Stimulated activated naive CD8-positive, alpha-beta T cell treated with anti-CD3 and anti-CD28 coated beads, Interleukin-15, Interleukin-2, amounts not matched to agents 100 ng/mL and 50 ng/mL, for 24 hours (primary cell): ENCODE measurements around the gene EXOC4.

Experiments
- H3K27ac Mint-ChIP-seq: one replicate; pipeline ENCODE4 v1.8.0; 2021; ENCODE audit warnings: mild to moderate bottlenecking, mixed read lengths
- H3K27me3 Mint-ChIP-seq: one replicate; pipeline ENCODE4 v1.8.0; 2021; ENCODE audit warnings: mixed read lengths
- H3K36me3 Mint-ChIP-seq: one replicate; pipeline ENCODE4 v1.8.0; 2021; ENCODE audit warnings: low read depth, mixed read lengths
- H3K4me1 Mint-ChIP-seq: one replicate; pipeline ENCODE4 v1.8.0; 2021; ENCODE audit warnings: low read depth, mixed read lengths
- H3K4me3 Mint-ChIP-seq: one replicate; pipeline ENCODE4 v1.8.0; 2021; ENCODE audit warnings: mild to moderate bottlenecking, mixed read lengths
- H3K9me3 Mint-ChIP-seq: one replicate; pipeline ENCODE4 v1.8.0; 2021; ENCODE audit warnings: mixed read lengths

The EXOC4 gene

DNA sequence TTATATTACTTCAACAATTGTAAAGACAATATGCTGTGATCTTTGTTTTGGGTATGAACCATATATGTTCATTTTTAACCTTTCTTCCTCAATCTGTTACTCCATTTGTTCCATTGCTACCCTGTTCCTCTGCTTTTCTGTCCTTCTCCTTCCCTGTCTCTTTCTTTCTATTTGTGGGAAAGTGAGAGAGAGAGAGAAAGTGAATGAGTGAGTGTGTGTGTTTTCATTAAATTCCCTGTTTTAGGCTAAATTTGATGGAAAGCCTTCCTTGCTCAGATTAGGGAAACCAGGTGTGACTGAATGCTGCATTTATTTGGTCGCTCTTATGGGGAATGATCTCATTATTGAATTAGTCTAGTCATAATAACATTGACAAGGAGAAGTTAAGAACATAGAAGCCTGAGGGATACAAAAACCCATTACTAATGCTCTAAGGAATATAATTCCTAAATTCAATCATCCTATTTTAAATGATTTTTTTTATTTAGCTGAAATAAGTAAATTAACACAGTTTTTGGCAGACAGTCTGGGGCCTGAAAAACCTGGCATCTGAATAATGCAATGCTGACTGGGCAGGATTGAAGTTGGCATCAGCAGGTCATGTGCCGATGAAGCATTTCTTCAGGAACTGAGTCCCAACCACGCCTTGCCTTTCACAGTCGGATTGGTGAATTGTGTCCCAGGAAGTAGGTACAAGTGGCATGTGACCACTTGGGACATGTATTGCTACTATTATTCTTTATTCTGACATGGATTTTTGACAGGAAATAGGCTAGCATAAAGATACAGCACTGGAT is 756.6 kb downstream of the EXOC4 start:
- Mint-ChIP-seq H3K27me3 (no peaks in the 10 kb centered on the region), H3K27ac (no peak overlapping the region), H3K4me1 (no peaks in the 10 kb centered on the region), H3K9me3 (no peaks in the 10 kb centered on the region), H3K36me3 (peaks cover 35% of the 10 kb centered on the region), H3K4me3 (no peak overlapping the region)

DNA sequence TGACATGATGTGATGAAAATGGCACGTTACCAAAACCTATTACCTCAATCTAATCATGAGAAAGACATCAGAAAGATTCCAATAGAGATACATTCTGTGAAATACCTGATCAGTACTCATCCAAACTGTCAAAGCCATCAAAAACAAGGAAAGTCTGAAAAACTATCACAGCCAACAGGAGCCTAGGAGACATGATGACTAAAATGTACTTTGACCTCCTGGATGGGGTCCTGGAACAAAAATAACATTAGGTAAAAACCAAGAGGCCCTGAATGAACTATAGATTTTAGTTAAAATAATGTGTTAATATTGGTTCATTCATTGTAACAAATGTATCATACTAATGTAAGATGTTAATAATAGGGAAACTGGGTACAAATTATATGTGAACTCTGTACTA is 760.4 kb downstream of the EXOC4 start:
- H3K36me3 Mint-ChIP-seq: peaks cover 11% of the 10 kb centered on the region
- H3K4me1 Mint-ChIP-seq: no peaks in the 10 kb centered on the region
- H3K27ac Mint-ChIP-seq: no peak overlapping the region
- no peak overlapping the region for H3K4me3 Mint-ChIP-seq
- H3K27me3 Mint-ChIP-seq: no peaks in the 10 kb centered on the region
- H3K9me3 Mint-ChIP-seq: no peaks in the 10 kb centered on the region

DNA sequence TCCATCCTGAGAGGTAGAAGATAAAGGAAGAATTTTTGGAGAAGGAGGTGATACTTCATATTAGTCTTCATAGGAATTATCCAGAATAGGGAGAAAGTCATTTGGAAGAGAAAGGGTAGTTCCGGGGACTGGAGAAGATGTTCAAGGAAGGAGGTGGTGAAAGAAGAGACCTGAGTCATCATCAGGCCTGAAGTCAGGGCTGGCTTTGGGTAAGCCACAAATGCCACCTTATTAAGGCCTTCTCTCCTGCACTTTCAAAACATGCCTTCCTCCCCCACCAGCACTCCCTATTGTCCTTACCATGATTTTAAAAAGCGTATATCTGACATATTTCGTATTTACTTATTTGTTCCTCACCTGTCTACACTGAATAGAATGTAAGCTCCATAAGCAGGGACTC is 762.1 kb downstream of the EXOC4 start:
- Mint-ChIP-seq H3K4me1 (no peaks in the 10 kb centered on the region), H3K4me3 (no peak overlapping the region), H3K27ac (no peak overlapping the region), H3K9me3 (no peaks in the 10 kb centered on the region), H3K36me3 (no peaks in the 10 kb centered on the region), H3K27me3 (no peaks in the 10 kb centered on the region)

DNA sequence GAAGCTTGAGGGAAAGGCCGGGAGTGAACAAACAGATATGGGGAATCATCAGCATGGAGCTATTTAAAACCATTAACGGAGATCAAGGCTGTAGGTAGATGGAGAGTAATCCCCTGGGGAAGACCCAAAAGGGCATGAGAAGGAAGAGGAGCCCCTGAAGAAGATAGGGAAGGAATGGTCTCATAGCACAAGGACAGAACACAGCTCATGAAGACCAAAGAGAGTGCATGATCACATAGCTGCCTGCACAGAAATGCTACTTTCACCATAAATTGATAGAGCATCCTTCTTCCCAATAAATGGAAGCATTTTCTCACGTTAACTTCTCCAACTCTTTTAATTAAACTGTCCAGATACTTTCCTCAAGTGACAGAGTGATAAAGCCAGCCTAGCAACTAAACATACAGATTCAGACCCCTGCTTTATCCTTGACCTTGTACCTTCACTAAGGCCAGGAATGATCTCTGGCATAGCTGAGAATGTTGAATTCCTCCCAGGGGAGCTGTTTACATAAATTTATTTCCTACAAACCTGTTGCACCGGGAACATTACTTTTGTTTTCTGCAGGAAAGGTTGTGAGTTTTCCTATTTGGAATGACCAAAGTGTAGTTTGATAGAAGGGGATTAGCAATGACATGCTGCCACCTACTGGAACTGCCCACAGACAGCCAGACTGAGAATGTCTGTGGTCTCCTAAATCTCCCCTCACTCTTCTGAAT is 763.5 kb downstream of the EXOC4 start:
- Mint-ChIP-seq H3K27ac (no peak overlapping the region), H3K27me3 (no peaks in the 10 kb centered on the region), H3K36me3 (no peaks in the 10 kb centered on the region), H3K9me3 (no peaks in the 10 kb centered on the region), H3K4me3 (no peak overlapping the region), H3K4me1 (no peaks in the 10 kb centered on the region)

DNA sequence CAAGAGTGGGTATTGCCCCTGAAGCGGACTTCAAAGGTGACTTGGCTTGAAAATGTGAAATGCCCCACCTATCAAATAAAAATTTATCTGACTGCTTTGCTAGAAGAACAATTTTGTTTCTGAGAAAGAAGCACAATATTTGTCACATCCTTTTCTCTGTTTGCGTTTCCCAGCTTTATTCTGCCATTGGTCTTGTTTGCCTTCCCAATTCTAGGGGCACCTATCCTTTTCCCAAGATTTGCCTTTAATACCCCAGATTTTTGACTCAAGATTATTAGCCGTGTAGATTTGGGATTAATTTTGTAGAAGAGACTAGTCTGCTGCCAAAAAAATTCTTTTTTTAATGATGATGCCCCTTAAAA is 764.0 kb downstream of the EXOC4 start:
- H3K4me1 Mint-ChIP-seq: no peaks in the 10 kb centered on the region
- H3K9me3 Mint-ChIP-seq: no peaks in the 10 kb centered on the region
- no peaks in the 10 kb centered on the region for H3K36me3 Mint-ChIP-seq
- H3K27me3 Mint-ChIP-seq: no peaks in the 10 kb centered on the region
- H3K27ac Mint-ChIP-seq: no peak overlapping the region
- no peak overlapping the region for H3K4me3 Mint-ChIP-seq

DNA sequence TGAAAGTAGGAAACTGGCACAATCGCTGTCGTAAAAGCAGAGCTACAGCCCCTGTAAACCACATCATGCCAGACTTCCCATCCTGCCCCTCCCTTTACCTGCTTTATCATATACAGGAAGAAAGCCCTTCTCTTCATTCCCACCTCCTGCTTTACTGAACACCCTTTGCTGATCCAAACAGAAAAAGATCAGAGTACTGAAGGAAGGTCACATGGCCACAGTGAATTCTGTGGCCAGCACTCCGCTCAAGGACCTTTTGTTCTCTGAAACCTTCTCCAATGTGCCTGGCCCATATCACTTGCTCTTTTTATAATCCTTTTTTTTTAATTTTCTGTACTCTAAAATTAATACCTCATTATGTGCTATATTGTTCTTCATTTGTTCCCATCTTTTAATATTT is 765.4 kb downstream of the EXOC4 start:
- no peak overlapping the region for H3K4me3 Mint-ChIP-seq
- no peak overlapping the region for H3K27ac Mint-ChIP-seq
- no peaks in the 10 kb centered on the region for H3K27me3 Mint-ChIP-seq
- H3K4me1 Mint-ChIP-seq: no peaks in the 10 kb centered on the region
- no peaks in the 10 kb centered on the region for H3K9me3 Mint-ChIP-seq
- H3K36me3 Mint-ChIP-seq: no peaks in the 10 kb centered on the region

DNA sequence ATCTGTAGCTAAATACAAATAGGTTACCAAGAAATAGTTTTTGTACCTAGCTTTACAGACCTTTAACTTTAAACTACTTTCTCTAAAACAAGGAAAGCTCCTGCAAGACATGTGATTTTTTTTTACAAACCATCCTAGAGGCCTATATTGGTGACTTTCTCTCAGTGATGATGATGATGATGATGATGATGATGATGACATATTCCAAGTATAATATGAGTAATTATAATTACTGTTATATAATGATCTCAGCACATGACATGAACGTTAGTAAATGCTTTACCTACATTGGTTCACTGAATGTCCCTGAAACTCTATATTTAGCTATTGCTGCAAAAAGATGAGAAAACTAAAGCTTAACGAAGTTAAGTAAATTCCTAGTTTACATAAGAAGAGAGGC is 766.4 kb downstream of the EXOC4 start:
- Mint-ChIP-seq H3K36me3 (no peaks in the 10 kb centered on the region), H3K27ac (no peak overlapping the region), H3K27me3 (no peaks in the 10 kb centered on the region), H3K9me3 (no peaks in the 10 kb centered on the region), H3K4me3 (no peak overlapping the region), H3K4me1 (no peaks in the 10 kb centered on the region)

DNA sequence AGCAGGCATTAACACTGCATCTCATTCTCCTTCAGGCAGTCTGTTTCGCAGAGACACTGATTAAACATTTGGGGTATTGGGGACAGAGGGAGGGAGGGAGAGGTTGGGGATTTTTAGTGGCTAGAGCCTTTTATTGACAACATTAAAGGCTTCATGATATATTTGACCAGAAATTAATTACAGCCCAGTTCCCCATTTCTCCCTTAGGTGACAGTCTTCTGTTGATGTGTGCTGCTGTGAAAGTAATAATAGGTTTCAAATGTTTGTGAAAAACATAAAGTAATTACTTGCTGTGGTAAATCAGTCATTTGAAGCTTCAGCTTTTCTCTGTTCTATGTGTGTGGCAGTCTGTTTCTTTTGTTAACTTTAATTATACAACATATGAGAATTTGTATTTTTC is 769.0 kb downstream of the EXOC4 start:
- Mint-ChIP-seq H3K9me3 (no peaks in the 10 kb centered on the region), H3K4me1 (no peaks in the 10 kb centered on the region), H3K27me3 (no peaks in the 10 kb centered on the region), H3K27ac (no peak overlapping the region), H3K36me3 (peaks cover 4% of the 10 kb centered on the region), H3K4me3 (no peak overlapping the region)

DNA sequence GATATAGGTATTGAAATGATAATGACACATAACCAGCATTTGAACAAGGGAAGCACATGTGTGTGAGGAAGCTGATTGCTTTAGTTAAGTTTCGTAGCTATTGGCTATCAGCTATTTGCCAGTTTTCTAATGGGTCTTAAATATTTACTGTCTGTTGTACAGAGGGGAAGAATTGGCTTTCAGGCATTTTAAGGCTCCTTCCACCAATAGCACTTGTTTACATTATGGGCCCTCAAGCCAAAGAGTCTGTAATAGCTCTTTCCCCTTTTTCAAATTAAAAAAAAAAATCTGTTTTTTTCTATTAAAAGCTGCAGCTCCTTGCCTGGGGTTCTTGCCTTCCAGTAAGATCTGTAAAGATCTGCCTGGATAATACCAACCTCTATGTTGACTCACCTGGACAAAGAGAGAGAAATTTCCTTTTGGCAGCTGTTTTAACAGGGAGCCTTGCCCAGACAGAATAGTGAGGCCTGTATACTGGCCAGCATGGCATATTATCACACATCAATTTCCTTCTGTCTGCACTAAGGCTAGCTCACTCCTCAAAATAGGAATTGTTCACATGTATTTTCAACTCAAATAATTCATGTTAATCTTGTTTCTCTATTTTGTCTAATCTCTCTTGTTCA is 769.5 kb downstream of the EXOC4 start:
- no peak overlapping the region for H3K4me3 Mint-ChIP-seq
- peaks cover 4% of the 10 kb centered on the region for H3K36me3 Mint-ChIP-seq
- H3K27ac Mint-ChIP-seq: no peak overlapping the region
- no peaks in the 10 kb centered on the region for H3K27me3 Mint-ChIP-seq
- no peaks in the 10 kb centered on the region for H3K4me1 Mint-ChIP-seq
- H3K9me3 Mint-ChIP-seq: no peaks in the 10 kb centered on the region

DNA sequence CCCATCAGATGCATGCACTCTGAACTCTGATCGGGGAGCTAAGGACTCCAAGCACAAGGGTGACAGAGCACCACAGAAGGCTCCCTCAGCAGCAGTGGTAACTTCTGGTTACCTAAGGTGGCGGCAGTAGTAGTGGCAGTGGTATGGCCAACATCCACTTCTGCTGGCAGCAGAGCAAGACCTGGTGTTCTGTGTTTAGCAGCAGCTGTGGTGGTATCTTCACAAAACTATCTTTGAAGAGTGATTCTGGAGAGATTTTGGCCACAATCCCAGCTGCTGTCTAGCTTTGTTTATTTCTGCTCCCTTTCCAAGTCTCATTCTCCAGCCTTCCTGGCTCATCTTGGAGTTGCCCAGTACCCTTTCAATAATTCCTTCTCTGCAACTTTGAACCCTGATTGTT is 771.9 kb downstream of the EXOC4 start:
- Mint-ChIP-seq H3K27ac (no peak overlapping the region), H3K27me3 (no peaks in the 10 kb centered on the region), H3K9me3 (no peaks in the 10 kb centered on the region), H3K4me3 (no peak overlapping the region), H3K4me1 (no peaks in the 10 kb centered on the region), H3K36me3 (peaks cover 4% of the 10 kb centered on the region)

DNA sequence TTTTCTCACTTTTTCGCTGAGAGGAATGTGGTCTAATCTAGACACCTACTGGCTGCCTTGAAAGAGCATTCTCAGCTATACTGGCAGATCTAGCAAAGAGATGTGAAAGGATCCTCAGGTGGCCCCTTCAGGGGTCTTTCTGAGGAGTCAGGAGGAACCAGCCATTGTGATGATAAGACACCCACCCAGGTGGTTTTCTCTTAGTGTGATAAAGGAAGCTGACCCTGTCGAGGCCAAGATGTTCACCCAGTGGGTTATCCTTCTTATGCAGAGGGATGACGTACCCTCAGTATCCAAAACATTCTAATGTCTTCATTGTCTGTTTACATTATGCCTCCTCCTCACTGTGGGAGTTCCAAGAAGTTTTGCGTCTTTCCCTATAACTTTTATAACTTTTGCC is 776.0 kb downstream of the EXOC4 start:
- Mint-ChIP-seq H3K4me1 (peaks cover 10% of the 10 kb centered on the region), H3K4me3 (no peak overlapping the region), H3K27me3 (no peaks in the 10 kb centered on the region), H3K36me3 (peaks cover 7% of the 10 kb centered on the region), H3K9me3 (no peaks in the 10 kb centered on the region), H3K27ac (no peak overlapping the region)

DNA sequence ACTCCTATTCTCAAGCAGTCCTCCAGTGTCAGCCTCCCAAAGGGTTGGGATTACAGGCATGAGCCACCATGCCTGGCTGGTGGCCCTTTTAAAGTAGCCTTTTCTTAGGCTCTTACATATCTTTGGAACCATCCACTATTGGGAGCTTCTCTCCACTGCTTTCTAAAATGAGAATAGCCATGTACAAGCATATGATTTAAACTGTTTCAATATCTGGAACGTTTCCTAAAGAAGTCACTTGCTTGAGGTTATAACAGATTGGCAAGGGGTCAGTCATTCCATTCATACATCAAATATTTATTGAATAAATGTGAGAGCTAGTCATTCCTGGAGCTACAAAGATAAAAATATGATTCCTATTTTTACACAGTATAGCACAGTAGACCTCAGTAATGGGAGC is 776.9 kb downstream of the EXOC4 start:
- H3K27me3 Mint-ChIP-seq: no peaks in the 10 kb centered on the region
- no peaks in the 10 kb centered on the region for H3K9me3 Mint-ChIP-seq
- no peak overlapping the region for H3K4me3 Mint-ChIP-seq
- peaks cover 7% of the 10 kb centered on the region for H3K36me3 Mint-ChIP-seq
- H3K27ac Mint-ChIP-seq: no peak overlapping the region
- peaks cover 10% of the 10 kb centered on the region for H3K4me1 Mint-ChIP-seq

DNA sequence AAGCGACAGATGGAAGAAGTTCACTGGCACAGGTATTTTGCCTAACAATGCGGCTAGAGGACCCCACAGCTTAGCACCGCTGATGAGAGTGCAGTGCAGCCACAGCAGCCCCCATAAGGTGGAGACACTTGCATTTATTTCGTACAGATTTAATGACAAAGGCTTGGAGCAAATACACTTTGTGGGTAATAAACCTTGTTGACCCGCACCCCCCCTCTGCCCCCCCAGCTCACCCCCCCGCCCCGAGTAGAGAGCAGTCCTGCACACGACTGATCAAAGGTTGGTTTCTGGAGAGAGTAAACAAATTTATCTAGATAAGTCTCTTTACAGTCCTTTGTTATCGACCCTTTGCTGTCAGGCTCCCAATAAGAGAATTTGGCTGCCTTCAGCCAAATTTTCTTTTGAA is 777.6 kb downstream of the EXOC4 start:
- no peak overlapping the region for H3K4me3 Mint-ChIP-seq
- H3K9me3 Mint-ChIP-seq: no peaks in the 10 kb centered on the region
- H3K36me3 Mint-ChIP-seq: peaks cover 7% of the 10 kb centered on the region
- no peaks in the 10 kb centered on the region for H3K27me3 Mint-ChIP-seq
- no peak overlapping the region for H3K27ac Mint-ChIP-seq
- H3K4me1 Mint-ChIP-seq: peaks cover 10% of the 10 kb centered on the region

DNA sequence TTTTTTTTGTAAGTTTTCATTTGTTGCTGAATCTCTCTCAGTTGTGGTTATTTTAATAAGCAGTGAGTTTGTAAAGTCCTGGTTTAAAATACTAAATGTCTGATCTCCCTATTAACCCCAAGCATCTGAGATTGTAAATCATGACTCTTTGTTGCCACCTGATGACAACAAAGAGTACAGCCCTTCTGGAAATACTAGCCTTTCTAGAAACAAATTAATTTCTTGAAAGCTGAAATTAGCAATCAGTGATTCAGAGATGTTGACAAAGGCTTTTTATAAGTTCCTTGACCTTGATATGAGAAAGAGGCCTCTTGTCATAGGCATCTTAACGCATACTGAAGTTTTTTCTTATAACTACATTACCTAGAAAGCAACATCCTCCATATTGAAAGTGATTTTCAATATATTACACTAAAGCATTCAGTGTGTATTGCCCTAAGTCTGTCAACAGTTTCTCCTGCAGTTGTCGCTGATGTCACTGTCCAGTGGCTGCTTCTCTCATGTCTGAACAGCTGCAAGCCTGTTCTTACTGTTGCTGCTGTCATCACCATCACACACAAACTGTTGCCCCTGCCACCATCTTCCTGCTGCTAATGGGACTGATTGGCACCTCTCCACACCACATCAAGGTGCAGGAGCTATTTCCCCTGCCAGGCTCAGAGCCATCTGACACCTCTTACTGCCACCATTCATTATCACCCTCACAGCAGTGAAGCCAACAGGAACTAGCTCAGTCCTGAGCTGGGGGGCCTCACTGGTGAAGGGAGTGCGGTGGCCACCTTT is 779.1 kb downstream of the EXOC4 start:
- Mint-ChIP-seq H3K36me3 (peaks cover 7% of the 10 kb centered on the region), H3K4me1 (peaks cover 10% of the 10 kb centered on the region), H3K9me3 (no peaks in the 10 kb centered on the region)

DNA sequence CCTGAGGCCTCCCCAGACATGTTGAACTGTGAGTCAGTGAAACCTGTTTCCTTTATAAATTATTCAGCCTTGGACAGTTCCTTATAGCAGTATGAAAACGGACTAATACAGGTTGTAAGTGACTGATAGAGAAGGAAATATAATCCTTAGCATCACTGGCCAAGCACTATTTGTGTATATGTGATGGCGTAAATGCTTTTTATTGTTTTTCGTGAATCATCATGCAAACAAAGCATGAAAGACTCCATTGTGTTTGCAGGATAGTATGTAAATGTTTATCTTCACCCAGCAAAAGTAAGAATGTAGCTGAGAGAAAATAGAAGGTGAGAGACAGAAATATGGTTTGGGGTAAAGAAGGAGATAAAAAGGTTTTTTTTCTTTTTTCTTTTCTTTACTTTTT is 781.8 kb downstream of the EXOC4 start:
- no peak overlapping the region for H3K4me3 Mint-ChIP-seq
- H3K36me3 Mint-ChIP-seq: peaks cover 11% of the 10 kb centered on the region
- H3K4me1 Mint-ChIP-seq: peaks cover 10% of the 10 kb centered on the region
- no peak overlapping the region for H3K27ac Mint-ChIP-seq
- H3K9me3 Mint-ChIP-seq: no peaks in the 10 kb centered on the region
- no peaks in the 10 kb centered on the region for H3K27me3 Mint-ChIP-seq

More for the DNA sequence above, 779.1 kb downstream of the EXOC4 start:
- Mint-ChIP-seq H3K27me3 (no peaks in the 10 kb centered on the region), H3K4me3 (no peak overlapping the region), H3K27ac (no peak overlapping the region)
